Measurements from ENCODE around the gene MESP2. TPM values are rescaled to one million over a fixed set of nuclear protein-coding genes. Genes with fewer than 3 reads are reported as not detected.

The MESP2 gene
- total and polyA plus RNA-seq, 2 experiments from 2014 or later = not detected

- Histone ChIP-seq H3K9me3 (ENCODE audit: low read depth) (no peaks in the 10 kb centered on the region), H3K79me2 (ENCODE audit: insufficient read depth) (peaks cover 79% of the 10 kb centered on the region), H3K27me3 (replicated peaks; ENCODE audit: insufficient read depth) (no peaks in the 10 kb centered on the region), H3K9me2 (ENCODE audit: insufficient read depth) (no peaks in the 10 kb centered on the region), H2AFZ (no peak overlapping the region), H3K36me3 (ENCODE audit: low read depth) (peaks cover 84% of the 10 kb centered on the region), H3K4me3 (no peak overlapping the region), H3K9ac (no peak overlapping the region), H3K4me2 (ENCODE audit: unreplicated experiment) (no peak overlapping the region), H4K20me1 (ENCODE audit: insufficient read depth) (no peaks in the 10 kb centered on the region), H3K4me1 (ENCODE audit: insufficient read depth) (no peaks in the 10 kb centered on the region), H3F3A (ENCODE audit: insufficient read depth) (peaks cover 81% of the 10 kb centered on the region), H3K27ac (no peak overlapping the region)
- no peak for DNase-seq
- TF ChIP-seq EZH2phosphoT487 (IDR thresholded peaks at IDR 0.05; ENCODE audit: insufficient read depth, low read depth) = no peak
- TF ChIP-seq EZH2 (IDR thresholded peaks at IDR 0.05; ENCODE audit: insufficient read depth, poor library complexity, severe bottlenecking) = no peak
- in situ Hi-C loops (cut with MboI) = no loop called here
- 86 to 90% methylated on average over 17 to 21 of the region's 21 CpGs for WGBS, 2 experiments (ENCODE audit: low coverage in 1 of 2, low lambda C conversion rate in 2 of 2, missing lambda C conversion rate in 2 of 2)
These were observed 25.5 kb downstream of the MESP2 start for GRCh38 chr15:89801471-89802195.

GRCh38 chr15:89802231-89802928 lies 26.2 kb downstream of the MESP2 start:
- H3K4me2 ChIP-seq (ENCODE audit: unreplicated experiment) = no peak overlapping the region
- in situ Hi-C loops (cut with MboI) = no loop called here
- H3K9me2 ChIP-seq (ENCODE audit: insufficient read depth) = no peaks in the 10 kb centered on the region
- no peak overlapping the region for H3K4me3 ChIP-seq
- no peaks in the 10 kb centered on the region for H3K4me1 ChIP-seq (ENCODE audit: insufficient read depth)
- no peak overlapping the region for H3K9ac ChIP-seq
- TF ChIP-seq EZH2phosphoT487 (IDR thresholded peaks at IDR 0.05; ENCODE audit: insufficient read depth, low read depth) (no peak), EZH2 (IDR thresholded peaks at IDR 0.05; ENCODE audit: insufficient read depth, poor library complexity, severe bottlenecking) (no peak)
- no peaks in the 10 kb centered on the region for H3K27me3 ChIP-seq (replicated peaks; ENCODE audit: insufficient read depth)
- no peak overlapping the region for H3K27ac ChIP-seq
- peaks cover 87% of the 10 kb centered on the region for H3K79me2 ChIP-seq (ENCODE audit: insufficient read depth)
- no peaks in the 10 kb centered on the region for H3K9me3 ChIP-seq (ENCODE audit: low read depth)
- H3K36me3 ChIP-seq (ENCODE audit: low read depth) = peaks cover 84% of the 10 kb centered on the region
- DNase-seq = no peak
- WGBS, 2 experiments (ENCODE audit: low coverage in 1 of 2, low lambda C conversion rate in 2 of 2, missing lambda C conversion rate in 2 of 2) = 94 to 95% methylated on average over 15 to 16 of the region's 16 CpGs
- H4K20me1 ChIP-seq (ENCODE audit: insufficient read depth) = no peaks in the 10 kb centered on the region
- H2AFZ ChIP-seq = no peak overlapping the region
- H3F3A ChIP-seq (ENCODE audit: insufficient read depth) = peaks cover 81% of the 10 kb centered on the region

- in situ Hi-C loops (cut with MboI) = no loop called here
- no peaks in the 10 kb centered on the region for H3K4me1 ChIP-seq (ENCODE audit: insufficient read depth)
- no peak overlapping the region for H3K4me2 ChIP-seq (ENCODE audit: unreplicated experiment)
- no peak overlapping the region for H2AFZ ChIP-seq
- H3K4me3 ChIP-seq = no peak overlapping the region
- TF ChIP-seq EZH2phosphoT487 (IDR thresholded peaks at IDR 0.05; ENCODE audit: insufficient read depth, low read depth) (no peak), EZH2 (IDR thresholded peaks at IDR 0.05; ENCODE audit: insufficient read depth, poor library complexity, severe bottlenecking) (no peak)
- H3F3A ChIP-seq (ENCODE audit: insufficient read depth) = peaks cover 81% of the 10 kb centered on the region
- H3K9me3 ChIP-seq (ENCODE audit: low read depth) = no peaks in the 10 kb centered on the region
- H3K27ac ChIP-seq = no peak overlapping the region
- WGBS, 2 experiments (ENCODE audit: low coverage in 1 of 2, low lambda C conversion rate in 2 of 2, missing lambda C conversion rate in 2 of 2) = 89% methylated on average over 16 to 24 of the region's 24 CpGs
- peaks cover 92% of the 10 kb centered on the region for H3K79me2 ChIP-seq (ENCODE audit: insufficient read depth)
- H3K9me2 ChIP-seq (ENCODE audit: insufficient read depth) = no peaks in the 10 kb centered on the region
- no peaks in the 10 kb centered on the region for H3K27me3 ChIP-seq (replicated peaks; ENCODE audit: insufficient read depth)
- no peak overlapping the region for H3K9ac ChIP-seq
- H4K20me1 ChIP-seq (ENCODE audit: insufficient read depth) = no peaks in the 10 kb centered on the region
- DNase-seq = no peak
- H3K36me3 ChIP-seq (ENCODE audit: low read depth) = peaks cover 80% of the 10 kb centered on the region
These were observed 27.1 kb downstream of the MESP2 start for GRCh38 chr15:89802986-89803824.

All from GM23248 (cell line).